Motor neuron (in vitro differentiated cells): ENCODE measurements around the gene TMEM117. TPM values are rescaled to one million over a fixed set of nuclear protein-coding genes. Genes with fewer than 3 reads are reported as not detected.

Source experiments
- ATAC-seq, 8 experiments: fragments of 200-7000 bp; cut with Tn5 transposase; replicated peaks in 6 of 8; 2 replicates each; pipeline ENCODE4 v1.8.0; 2021; ENCODE audit warnings: mild to moderate bottlenecking in 8 of 8, moderate library complexity in 8 of 8
- H3K27ac ChIP-seq, 2 donors: fragments of 250-450 bp; sonication (Bioruptor Pico); 2 replicates each; pipeline ENCODE4 v1.9.0; 2021; ENCODE audit warnings: antibody characterized with exemption in 2 of 2, mild to moderate bottlenecking in 2 of 2, moderate library complexity in 1 of 2
- H3K4me1 ChIP-seq, 2 donors: fragments of 250-450 bp; sonication (Bioruptor Pico); replicated peaks in 1 of 2; 2 replicates each; pipeline ENCODE4 v1.6.1; 2021; ENCODE audit warnings: antibody characterized with exemption in 2 of 2, mild to moderate bottlenecking in 2 of 2, moderate library complexity in 1 of 2
- H3K4me3 ChIP-seq, 5 donors: fragments of 250-450 bp; sonication (Bioruptor Pico); 2 replicates each; pipeline ENCODE4 v1.9.0; 2021; ENCODE audit warnings: antibody characterized with exemption in 5 of 5, mild to moderate bottlenecking in 5 of 5, moderate library complexity in 4 of 5
- whole genome bisulfite sequencing, 10 experiments: fragments of 450-650 bp; shearing (Covaris generic); methylation state at CpG; one replicate each; pipeline ENCODE4 v1.0.0; 2022; 5-methylcytosine and 5-hydroxymethylcytosine counted together
- in situ Hi-C, 9 experiments: fragments of 400-800 bp; cut with MboI; loops; one replicate each; pipeline ENCODE4 v1.15.0; 2021; ENCODE audit warnings: low sequenced_read_pairs in 9 of 9, low pct_unique_long_range_greater_than_20kb in 2 of 9; ENCODE audit not compliant: unreplicated experiment in 9 of 9
- total RNA-seq, 8 experiments: library from RNA; unstranded; fragments of 300-600 nt; gene quantifications; 2 replicates each; pipeline versions ENCODE4 v1.2.3 to v1.2.4, GENCODE V29; 2022

Gene TMEM117
- total RNA-seq, 8 experiments from 2014 or later, result 3.1 to 13.2 (median 7.0) TPM

GRCh38 chr12:44126806-44127205 is 290.9 kb downstream of the TMEM117 start:
- no peak for ATAC-seq
- Histone ChIP-seq H3K27ac (no peak overlapping the region), H3K4me1 (peaks cover 7 to 15% of the 10 kb centered on the region in 2 donors), H3K4me3 (no peak overlapping the region)
- in situ Hi-C loops, result no loop called here
- 38 to 100% (median 90%) methylated on average over 1 of the region's 1 CpG; no CpG with 5 or more reads in 1 of the 10 experiments for whole genome bisulfite sequencing, 10 experiments

- WGBS, 10 experiments, result 14 to 100% (median 78%) methylated on average over 1 of the region's 1 CpG; no CpG with 5 or more reads in 4 of the 10 experiments
- peak in 7 of 8 experiments; percentile 63 to 89 (median 81) for ATAC-seq
- no peak overlapping the region for H3K4me3 ChIP-seq
- in situ Hi-C loops, result no loop called here
- H3K27ac ChIP-seq, result no peak overlapping the region
- H3K4me1 ChIP-seq, result peaks cover 7 to 15% of the 10 kb centered on the region in 2 donors
These were observed 292.3 kb downstream of the TMEM117 start for GRCh38 chr12:44127966-44128710.

GRCh38 chr12:44143175-44143574 is 307.3 kb downstream of the TMEM117 start:
- no peak for ATAC-seq
- 34 to 100% (median 92%) methylated on average over 1 to 3 of the region's 3 CpGs; no CpG with 5 or more reads in 2 of the 10 experiments for WGBS, 10 experiments
- in situ Hi-C loops, result no loop called here

GRCh38 chr12:44148936-44149335 is 313.1 kb downstream of the TMEM117 start:
- in situ Hi-C loops, result no loop called here
- ATAC-seq, result peak in 3 of 8 experiments; percentile 43 to 90 (median 64)
- no peak overlapping the region for H3K27ac ChIP-seq
- no peak overlapping the region for H3K4me3 ChIP-seq
- H3K4me1 ChIP-seq, result no peaks in the 10 kb centered on the region
- 70 to 100% (median 92%) methylated on average over 1 to 2 of the region's 2 CpGs; no CpG with 5 or more reads in 2 of the 10 experiments for WGBS, 10 experiments

More at GRCh38 chr12:44143175-44143574, 307.3 kb downstream of the TMEM117 start:
- Histone ChIP-seq H3K4me3 (no peak overlapping the region), H3K4me1 (no peaks in the 10 kb centered on the region), H3K27ac (no peak overlapping the region)

- in situ Hi-C loops, result no loop called here
- Histone ChIP-seq H3K4me3 (no peak overlapping the region), H3K27ac (no peak overlapping the region), H3K4me1 (no peaks in the 10 kb centered on the region)
- WGBS, 10 experiments, result 40 to 100% (median 76%) methylated on average over 2 to 5 of the region's 5 CpGs
- peak in 1 of 8 experiments; percentile 10 for ATAC-seq
These were observed 318.2 kb downstream of the TMEM117 start for GRCh38 chr12:44154128-44154527.

DNA sequence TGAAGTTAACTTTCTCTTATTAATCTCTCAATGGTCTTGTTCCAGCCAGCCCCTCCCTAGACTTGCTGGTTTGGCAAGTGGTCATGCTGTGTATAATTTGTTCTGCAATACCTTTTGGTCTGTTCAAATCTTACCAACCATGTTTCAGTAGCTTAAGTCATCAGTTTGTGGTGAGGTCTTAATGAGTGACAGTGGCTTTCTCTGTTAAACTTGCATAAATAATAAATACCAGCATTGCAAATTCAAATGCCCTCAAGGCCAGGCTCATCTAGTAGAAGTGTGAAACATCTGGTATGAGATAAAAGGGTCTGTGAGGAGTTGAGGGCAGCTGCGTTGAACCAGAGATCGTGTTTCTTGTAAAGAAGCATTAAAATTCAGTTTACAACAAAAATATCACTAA is 319.5 kb downstream of the TMEM117 start:
- Histone ChIP-seq H3K4me3 (no peak overlapping the region), H3K4me1 (no peaks in the 10 kb centered on the region), H3K27ac (no peak overlapping the region)
- in situ Hi-C loops, result no loop called here
- peak in 3 of 8 experiments; percentile 90 to 93 (median 92) for ATAC-seq
- 0 to 86% (median 69%) methylated on average over 1 to 2 of the region's 2 CpGs; no CpG with 5 or more reads in 4 of the 10 experiments for WGBS, 10 experiments

GRCh38 chr12:44157359-44157758 is 321.5 kb downstream of the TMEM117 start:
- Histone ChIP-seq H3K27ac (no peak overlapping the region), H3K4me3 (no peak overlapping the region), H3K4me1 (no peaks in the 10 kb centered on the region)
- whole genome bisulfite sequencing, 10 experiments, result 33 to 100% (median 75%) methylated on average over 1 to 2 of the region's 2 CpGs
- in situ Hi-C loops, result no loop called here
- ATAC-seq, result no peak

GRCh38 chr12:44158746-44159145 is 322.9 kb downstream of the TMEM117 start:
- Histone ChIP-seq H3K4me3 (no peak overlapping the region), H3K27ac (no peak overlapping the region), H3K4me1 (no peaks in the 10 kb centered on the region)
- in situ Hi-C loops, result no loop called here
- no peak for ATAC-seq
- WGBS, 10 experiments, result 25 to 100% (median 83%) methylated on average over 1 to 2 of the region's 2 CpGs; no CpG with 5 or more reads in 4 of the 10 experiments

- Histone ChIP-seq H3K4me1 (no peaks in the 10 kb centered on the region), H3K27ac (no peak overlapping the region), H3K4me3 (no peak overlapping the region)
- in situ Hi-C loops, result no loop called here
- no peak for ATAC-seq
These were observed 323.3 kb downstream of the TMEM117 start for GRCh38 chr12:44159216-44159615.

DNA sequence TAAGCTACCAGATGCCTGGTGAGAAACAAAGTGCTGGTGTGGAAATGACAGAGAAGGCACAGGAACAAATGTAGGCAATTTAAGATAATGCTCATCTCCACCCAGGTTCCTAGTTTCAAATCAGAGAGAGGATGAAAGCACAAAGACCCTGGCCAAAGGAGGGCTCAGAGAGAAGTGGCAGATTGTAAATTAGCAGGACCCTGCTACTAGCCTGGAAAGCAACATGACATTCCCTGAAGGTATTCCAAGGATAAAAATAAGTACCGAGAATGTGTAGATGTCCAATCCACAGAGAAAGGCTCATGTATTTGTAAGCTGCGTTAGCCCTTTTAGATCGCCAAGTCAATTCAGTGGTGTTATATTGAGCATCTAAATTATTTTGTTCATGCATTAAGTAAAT is 324.0 kb downstream of the TMEM117 start:
- 86 to 100% (median 100%) methylated on average over 1 to 3 of the region's 3 CpGs; no CpG with 5 or more reads in 1 of the 10 experiments for WGBS, 10 experiments
- H3K4me1 ChIP-seq, result no peaks in the 10 kb centered on the region
- in situ Hi-C loops, result no loop called here
- H3K4me3 ChIP-seq, result no peak overlapping the region
- no peak for ATAC-seq
- H3K27ac ChIP-seq, result no peak overlapping the region

- no peak for ATAC-seq
- 68 to 89% (median 79%) methylated on average over 2 to 3 of the region's 3 CpGs; no CpG with 5 or more reads in 1 of the 10 experiments for WGBS, 10 experiments
- H3K27ac ChIP-seq, result no peak overlapping the region
- in situ Hi-C loops, result no loop called here
- H3K4me3 ChIP-seq, result no peak overlapping the region
- no peaks in the 10 kb centered on the region for H3K4me1 ChIP-seq
These were observed 327.1 kb downstream of the TMEM117 start for GRCh38 chr12:44162961-44163360.

GRCh38 chr12:44174053-44174452 is 338.2 kb downstream of the TMEM117 start:
- H3K4me1 ChIP-seq, result no peaks in the 10 kb centered on the region
- ATAC-seq, result no peak
- in situ Hi-C loops, result no loop called here
- no peak overlapping the region for H3K4me3 ChIP-seq
- H3K27ac ChIP-seq, result no peak overlapping the region

GRCh38 chr12:44184499-44185206 is 348.8 kb downstream of the TMEM117 start:
- 71 to 100% (median 90%) methylated on average over 2 to 4 of the region's 4 CpGs; no CpG with 5 or more reads in 1 of the 10 experiments for WGBS, 10 experiments
- in situ Hi-C loops, result no loop called here
- no peak for ATAC-seq

More at GRCh38 chr12:44184499-44185206, 348.8 kb downstream of the TMEM117 start:
- Histone ChIP-seq H3K27ac (no peak overlapping the region), H3K4me3 (no peak overlapping the region), H3K4me1 (no peaks in the 10 kb centered on the region)
